GM12878 (cell line): ENCODE data around the gene ANO7. TPM values are rescaled to one million over a fixed set of nuclear protein-coding genes. Genes with fewer than 3 reads are reported as not detected.

Experiments used
- ASH2L ChIP-seq: fragments of 300-600, 200-600 bp; sonication (generic); IDR thresholded peaks from 2 replicates; pipeline ENCODE4 v1.6.1; 2017; ENCODE audit warnings: low read depth, mild to moderate bottlenecking, borderline replicate concordance
- CHD4 ChIP-seq: fragments of 200-600 bp; sonication (generic); IDR thresholded peaks from 2 replicates; pipeline ENCODE4 v1.6.1; 2016; ENCODE audit warnings: mild to moderate bottlenecking
- CREB1 ChIP-seq: IDR thresholded peaks from 2 replicates; pipeline ENCODE4 v1.6.1; 2012; ENCODE audit warnings: low read depth, mild to moderate bottlenecking, inconsistent platforms
- E2F8 ChIP-seq: fragments of 450-650 bp; IDR thresholded peaks from 2 replicates; pipeline ENCODE4 v1.6.1; 2018; ENCODE audit warnings: mild to moderate bottlenecking, low read depth, moderate library complexity; ENCODE audit not compliant: partially characterized antibody
- EED ChIP-seq: sonication (generic); IDR thresholded peaks from 2 replicates; pipeline ENCODE4 v1.6.1; 2016; ENCODE audit warnings: antibody characterized with exemption, low read depth
- EGR1 ChIP-seq, 2 experiments: IDR thresholded peaks; 1 replicate in 1 of 2; 2 replicates in 1 of 2; pipeline ENCODE4 v1.6.1; 2011 to 2012; ENCODE audit warnings: low read depth in 2 of 2, low read length in 2 of 2, borderline replicate concordance in 1 of 2, mild to moderate bottlenecking in 1 of 2, moderate library complexity in 1 of 2
- ESRRA ChIP-seq: IDR thresholded peaks from 2 replicates; pipeline ENCODE4 v1.6.1; 2012; ENCODE audit warnings: mild to moderate bottlenecking, low read length, improper control_type of control experiment
- ETV6 ChIP-seq, 2 experiments: fragments of 450-650 bp in 1 of 2; IDR thresholded peaks in 1 of 2; conservative IDR thresholded peaks in 1 of 2; 2 replicates each; pipeline ENCODE4 v1.6.1; 2014; ENCODE audit warnings: antibody characterized with exemption in 1 of 2, borderline replicate concordance in 1 of 2, low read depth in 1 of 2, mild to moderate bottlenecking in 1 of 2, moderate library complexity in 1 of 2
- FOS ChIP-seq: IDR thresholded peaks from 3 replicates; pipeline ENCODE4 v1.6.1; 2011; ENCODE audit warnings: borderline replicate concordance; ENCODE audit not compliant: insufficient read length; ENCODE audit errors: extremely low read depth
- IKZF2 ChIP-seq, 2 experiments: fragments of 450-650 bp; IDR thresholded peaks; 2 replicates each; pipeline ENCODE4 v1.6.1; 2017; ENCODE audit warnings: mild to moderate bottlenecking in 2 of 2, moderate library complexity in 2 of 2
- KLF5 ChIP-seq: fragments of 450-650 bp; IDR thresholded peaks from 2 replicates; pipeline ENCODE4 v1.6.1; 2014; ENCODE audit warnings: mild to moderate bottlenecking; ENCODE audit not compliant: partially characterized antibody
- LARP7 ChIP-seq: fragments of 450-650 bp; IDR thresholded peaks from 2 replicates; pipeline ENCODE4 v1.6.1; 2017; ENCODE audit warnings: mild to moderate bottlenecking
- MYC ChIP-seq: IDR thresholded peaks from 2 replicates; pipeline ENCODE4 v1.6.1; 2011; ENCODE audit warnings: mild to moderate bottlenecking, low read length, moderate library complexity, inconsistent platforms; ENCODE audit not compliant: insufficient read depth, insufficient replicate concordance, insufficient read length, severe bottlenecking
- NBN ChIP-seq: fragments of 450-650 bp; IDR thresholded peaks from 2 replicates; pipeline ENCODE4 v1.6.1; 2016
- NR2C2 ChIP-seq: IDR thresholded peaks from 2 replicates; pipeline ENCODE4 v1.6.1; 2011; ENCODE audit warnings: borderline replicate concordance, low read depth; ENCODE audit not compliant: control insufficient read depth, insufficient read length
- NR2F1 ChIP-seq: fragments of 450-650 bp; conservative IDR thresholded peaks from 2 replicates; pipeline ENCODE4 v1.6.1; 2017; ENCODE audit warnings: mild to moderate bottlenecking
- TCF3 ChIP-seq: IDR thresholded peaks from 2 replicates; pipeline ENCODE4 v1.6.1; 2012; ENCODE audit warnings: low read depth, mild to moderate bottlenecking, low read length, borderline replicate concordance; ENCODE audit not compliant: insufficient read depth
- ZBTB4 ChIP-seq: fragments of 450-650 bp; formaldehyde crosslinking; IDR thresholded peaks from 2 replicates; pipeline ENCODE4 v1.4.0; 2022; ENCODE audit warnings: mild to moderate bottlenecking, moderate library complexity
- ZNF24 ChIP-seq: fragments of 450-650 bp; IDR thresholded peaks from 2 replicates; pipeline ENCODE4 v1.6.1; 2017; ENCODE audit warnings: antibody characterized with exemption, mild to moderate bottlenecking
- polyA plus RNA-seq, 11 experiments: library from polyadenylated mRNA; depleted of rRNA in 4 of 11; unstranded in 6 of 11; stranded (reverse) in 5 of 11; fragments of >200 nt; fragmentation: Nextera tagmentation in 4 of 11; fragmentation: Illumina TruSeq in 1 of 11; extraction: Ambion mirVana in 4 of 11; extraction: Trizol in 1 of 11; gene quantifications; 1 replicate in 1 of 11; 2 replicates in 10 of 11; pipeline versions ENCODE4 v1.2.1 to v1.2.3, GENCODE V29; 2011 to 2016; ENCODE audit warnings: inconsistent platforms in 2 of 11, missing spikeins in 2 of 11, low read depth in 1 of 11
- total RNA-seq, 4 experiments: library from RNA; depleted of rRNA in 3 of 4; stranded (reverse); fragments of >200 nt in 3 of 4; fragmentation: Illumina TruSeq in 1 of 4; extraction: Trizol in 1 of 4; gene quantifications; 2 replicates each; pipeline versions ENCODE4 v1.2.1 to v1.2.3, GENCODE V29; 2013 to 2021
- TF ChIP-seq, protein P1 (sequence below): fragments of 450-650 bp; formaldehyde crosslinking; IDR thresholded peaks from 2 replicates; pipeline ENCODE4 v1.5.0; 2022; ENCODE audit warnings: mild to moderate bottlenecking, missing genetic modification characterization

ANO7 gene
- total and polyA plus RNA-seq, 10 of the 15 experiments (the other 5 are each of a cell fraction or from before 2014, with no cell fraction given) = 0.08 to 1.4 (median 0.44) TPM

DNA sequence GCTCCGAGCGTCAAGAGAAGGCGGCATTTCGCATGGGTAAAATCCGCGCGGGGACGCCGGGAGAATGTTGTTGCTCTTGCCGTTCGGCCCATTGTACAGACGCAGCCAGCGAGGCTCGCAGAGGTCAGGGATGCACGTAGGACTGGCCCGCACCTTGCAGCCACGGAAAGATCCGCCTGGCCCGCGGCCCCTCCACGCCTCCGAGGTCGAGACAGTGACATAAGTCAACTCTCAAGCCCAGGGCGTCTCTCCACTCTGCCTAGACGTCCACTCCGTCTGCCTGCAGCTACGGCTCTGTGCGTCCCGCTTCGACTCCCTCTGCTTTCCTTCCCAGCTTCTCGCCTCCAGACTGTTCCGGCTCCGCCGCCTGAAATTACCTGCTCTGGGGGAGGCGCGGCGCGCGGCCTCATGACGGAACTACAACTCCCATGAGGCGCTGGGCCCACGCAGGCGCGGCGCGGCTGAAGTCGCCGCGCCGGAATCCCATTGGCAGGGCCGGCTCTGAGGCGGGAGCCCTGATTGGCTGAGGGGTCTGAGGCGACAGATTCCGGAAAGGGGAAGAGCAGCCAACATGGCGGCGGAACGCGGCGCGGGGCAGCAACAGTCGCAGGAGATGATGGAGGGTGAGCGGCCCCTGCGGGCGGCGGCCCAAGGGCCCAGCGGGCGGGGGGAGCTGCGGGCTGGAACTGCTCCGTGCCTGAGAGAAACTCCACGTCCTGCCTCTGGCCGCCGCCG, 38.4 kb upstream of the ANO7 start, which contains the start of gene PPP1R7 (continued):
- TF ChIP-seq ZNF24 (no peak), LARP7 (peak; percentile 48), EGR1 (IDR thresholded peaks at IDR 0.05; ENCODE audit: borderline replicate concordance in 1 of 2, low read depth in 2 of 2, low read length in 2 of 2) (0 out of 3 replicates have a peak, but pooled peaks of 1 of the 2 experiments have one; percentile 11), KLF5 (no peak), ZBTB4 (CRISPR knock-in tag) (no peak), TCF3 (0 out of 2 replicates have a peak, but pooled peaks have one; percentile 32), NR2F1 (no peak), MYC (no peak), EED (no peak), ASH2L (no peak), FOS (peak; percentile 41), ESRRA (no peak), NR2C2 (no peak), IKZF2 (IDR thresholded peaks at IDR 0.05) (no peak), E2F8 (no peak), CHD4 (no peak), CREB1 (peak; percentile 76), NBN (no peak), ETV6 (conservative IDR thresholded peaks at IDR 0.05 in 1 of 2, IDR thresholded peaks at IDR 0.05 in 1 of 2; ENCODE audit: borderline replicate concordance in 1 of 2, low read depth in 1 of 2) (no peak)
- TF ChIP-seq, protein P1, sequence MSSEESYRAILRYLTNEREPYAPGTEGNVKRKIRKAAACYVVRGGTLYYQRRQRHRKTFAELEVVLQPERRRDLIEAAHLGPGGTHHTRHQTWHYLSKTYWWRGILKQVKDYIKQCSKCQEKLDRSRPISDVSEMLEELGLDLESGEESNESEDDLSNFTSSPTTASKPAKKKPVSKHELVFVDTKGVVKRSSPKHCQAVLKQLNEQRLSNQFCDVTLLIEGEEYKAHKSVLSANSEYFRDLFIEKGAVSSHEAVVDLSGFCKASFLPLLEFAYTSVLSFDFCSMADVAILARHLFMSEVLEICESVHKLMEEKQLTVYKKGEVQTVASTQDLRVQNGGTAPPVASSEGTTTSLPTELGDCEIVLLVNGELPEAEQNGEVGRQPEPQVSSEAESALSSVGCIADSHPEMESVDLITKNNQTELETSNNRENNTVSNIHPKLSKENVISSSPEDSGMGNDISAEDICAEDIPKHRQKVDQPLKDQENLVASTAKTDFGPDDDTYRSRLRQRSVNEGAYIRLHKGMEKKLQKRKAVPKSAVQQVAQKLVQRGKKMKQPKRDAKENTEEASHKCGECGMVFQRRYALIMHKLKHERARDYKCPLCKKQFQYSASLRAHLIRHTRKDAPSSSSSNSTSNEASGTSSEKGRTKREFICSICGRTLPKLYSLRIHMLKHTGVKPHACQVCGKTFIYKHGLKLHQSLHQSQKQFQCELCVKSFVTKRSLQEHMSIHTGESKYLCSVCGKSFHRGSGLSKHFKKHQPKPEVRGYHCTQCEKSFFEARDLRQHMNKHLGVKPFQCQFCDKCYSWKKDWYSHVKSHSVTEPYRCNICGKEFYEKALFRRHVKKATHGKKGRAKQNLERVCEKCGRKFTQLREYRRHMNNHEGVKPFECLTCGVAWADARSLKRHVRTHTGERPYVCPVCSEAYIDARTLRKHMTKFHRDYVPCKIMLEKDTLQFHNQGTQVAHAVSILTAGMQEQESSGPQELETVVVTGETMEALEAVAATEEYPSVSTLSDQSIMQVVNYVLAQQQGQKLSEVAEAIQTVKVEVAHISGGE = no peak
